Thyroid gland (tissue), 4 donors: ENCODE results near the gene SCAP. TPM values are rescaled to one million over a fixed set of nuclear protein-coding genes. Genes with fewer than 3 reads are reported as not detected.

Experiments
- DNase-seq, 2 donors: peaks; one replicate each; pipeline ENCODE4 v3.0.0-alpha.2; 2019
- H3K27ac ChIP-seq, 3 donors: fragments of 200-600 bp; sonication (generic); 1 replicate in 2 of 3; 2 replicates in 1 of 3; pipeline ENCODE4 v1.5.1; 2016 to 2019; ENCODE audit warnings: mild to moderate bottlenecking in 1 of 3, moderate library complexity in 1 of 3
- H3K27me3 ChIP-seq: fragments of 200-600 bp; sonication (generic); one replicate; pipeline ENCODE4 v1.5.1; 2019
- H3K36me3 ChIP-seq, 2 donors: fragments of 200-600 bp; sonication (generic); one replicate each; pipeline ENCODE4 v1.5.1; 2016 to 2019
- H3K4me1 ChIP-seq, 2 donors: fragments of 200-600 bp; sonication (generic); one replicate each; pipeline ENCODE4 v1.5.1; 2017 to 2019
- H3K4me3 ChIP-seq, 3 donors: fragments of 200-600 bp; sonication (generic); replicated peaks in 1 of 3; 1 replicate in 2 of 3; 2 replicates in 1 of 3; pipeline ENCODE4 v1.5.1; 2016; ENCODE audit warnings: mild to moderate bottlenecking in 1 of 3
- H3K9me3 ChIP-seq: fragments of 200-600 bp; sonication (generic); one replicate; pipeline ENCODE4 v1.5.1; 2017
- CTCF ChIP-seq, 6 experiments: fragments of 200-600 bp in 3 of 6; fragments of 450-650 bp in 3 of 6; sonication (generic) in 3 of 6; IDR thresholded peaks; one replicate each; pipeline ENCODE4 v1.5.1; 2016 to 2019; ENCODE audit warnings: antibody characterized with exemption in 6 of 6, mild to moderate bottlenecking in 2 of 6, inconsistent platforms in 1 of 6, moderate library complexity in 1 of 6
- POLR2A ChIP-seq, 2 donors: fragments of 450-650 bp; IDR thresholded peaks; one replicate each; pipeline ENCODE4 v1.6.1; 2017; ENCODE audit warnings: antibody characterized with exemption in 2 of 2, mild to moderate bottlenecking in 2 of 2, moderate library complexity in 1 of 2
- WGBS, 2 donors: methylation state at CpG; one replicate each; pipeline ENCODE4 v1.1.5; 2017; 5-methylcytosine and 5-hydroxymethylcytosine counted together
- intact Hi-C: fragments of 100-400 bp; cut with DNase I; formaldehyde crosslinking; loops from one replicate; pipeline ENCODE4 v1.15.1; 2023
- total RNA-seq, 4 donors: library from RNA; depleted of rRNA; stranded (reverse); fragments of >200 nt; gene quantifications; one replicate each; pipeline ENCODE4 v1.2.3, GENCODE V29; 2016

The SCAP gene
- 100 to 1,000 TPM in 1 of 4 donors, 10 to 100 TPM in 3; 56.8 to 102 (median 88.8) TPM for total RNA-seq

- no peaks in the 10 kb centered on the region for H3K9me3 ChIP-seq
- peak within 1 kb of the TSS; percentile 59 to 89 (median 79) for H3K27ac ChIP-seq
- TF ChIP-seq POLR2A (IDR thresholded peaks at IDR 0.05): peak in 1 of 2 donors; percentile 72
- peak; percentile 82 to 98 (median 95) for TF ChIP-seq CTCF (IDR thresholded peaks at IDR 0.05)
- H3K4me3 ChIP-seq: peak within 1 kb of the TSS; percentile 68 to 92 (median 84)
- H3K36me3 ChIP-seq: no peaks in the 10 kb centered on the region
- peak; percentile 94 to 95 for DNase-seq
- intact Hi-C loops: loop anchor here (2.0 kb wide), 1 partner anchor 55 kb away; no protein-coding TSS in a partner anchor
- peaks cover 24 to 39% of the 10 kb centered on the region in 2 donors for H3K4me1 ChIP-seq
- WGBS, 2 donors: 25 to 26% methylated on average over 10 to 11 of the region's 88 CpGs
- H3K27me3 ChIP-seq: no peaks in the 10 kb centered on the region
Observed at GRCh38 chr3:47475570-47476329, at the start of gene SCAP. TSS of gene SCAP (minus strand) at chr3:47475941. CDS start at chr3:47442993, 32,948 bp downstream.

- peak; percentile 42 to 66 for DNase-seq
- Histone ChIP-seq H3K27me3 (no peaks in the 10 kb centered on the region), H3K27ac (peak overlapping the region in 2 of 3 donors; percentile 6 to 76), H3K9me3 (no peaks in the 10 kb centered on the region), H3K4me1 (peaks cover 15 to 19% of the 10 kb centered on the region in 2 donors), H3K36me3 (no peaks in the 10 kb centered on the region), H3K4me3 (no peak overlapping the region)
- intact Hi-C loops: no loop called here
- TF ChIP-seq CTCF (IDR thresholded peaks at IDR 0.05) (no peak), POLR2A (IDR thresholded peaks at IDR 0.05) (no peak)
- WGBS, 2 donors: 50 to 67% methylated on average over 4 of the region's 4 CpGs
Observed at GRCh38 chr3:47523310-47524073, 47.8 kb upstream of the SCAP start.

- H3K4me3 ChIP-seq: no peak overlapping the region
- H3K36me3 ChIP-seq: no peaks in the 10 kb centered on the region
- TF ChIP-seq CTCF (IDR thresholded peaks at IDR 0.05) (peak; percentile 67 to 96 (median 93)), POLR2A (IDR thresholded peaks at IDR 0.05) (no peak)
- 33 to 40% methylated on average over 13 to 15 of the region's 15 CpGs for WGBS, 2 donors
- intact Hi-C loops: no loop called here
- no peak overlapping the region for H3K27ac ChIP-seq
- no peaks in the 10 kb centered on the region for H3K9me3 ChIP-seq
- H3K4me1 ChIP-seq: peaks cover 15 to 19% of the 10 kb centered on the region in 2 donors
- peak; percentile 82 to 83 for DNase-seq
- no peaks in the 10 kb centered on the region for H3K27me3 ChIP-seq
Observed at GRCh38 chr3:47522082-47522987, 46.6 kb upstream of the SCAP start.

- no peak overlapping the region for H3K27ac ChIP-seq
- H3K36me3 ChIP-seq: no peaks in the 10 kb centered on the region
- no peak for DNase-seq
- intact Hi-C loops: loop anchor here (2.0 kb wide), 1 partner anchor 270 kb away; no protein-coding TSS in a partner anchor
- H3K9me3 ChIP-seq: no peaks in the 10 kb centered on the region
- H3K4me3 ChIP-seq: no peak overlapping the region
- TF ChIP-seq POLR2A (IDR thresholded peaks at IDR 0.05) (no peak), CTCF (IDR thresholded peaks at IDR 0.05) (no peak)
- H3K27me3 ChIP-seq: no peaks in the 10 kb centered on the region
- peaks cover 15 to 19% of the 10 kb centered on the region in 2 donors for H3K4me1 ChIP-seq
Observed at GRCh38 chr3:47520756-47521155, 45.0 kb upstream of the SCAP start.
